Neural progenitor cell (in vitro differentiated cells): ENCODE data around the gene DIAPH2. TPM values are rescaled to one million over a fixed set of nuclear protein-coding genes. Genes with fewer than 3 reads are reported as not detected.

Source experiments
- DNase-seq: peaks from one replicate; pipeline ENCODE4 v3.0.0-alpha.2; 2016; ENCODE audit warnings: low spot score
- H2AFZ ChIP-seq: fragments of 200-600 bp; sonication (generic); replicated peaks from 2 replicates; pipeline ENCODE4 v1.6.1; 2016; ENCODE audit warnings: antibody characterized with exemption
- H3F3A ChIP-seq: fragments of 200-600 bp; sonication (generic); 2 replicates; pipeline ENCODE4 v1.6.1; 2016; ENCODE audit warnings: antibody characterized with exemption, low read depth
- H3K27ac ChIP-seq: fragments of 200-600 bp; sonication (generic); 2 replicates; pipeline ENCODE4 v1.5.1; 2016; ENCODE audit warnings: mild to moderate bottlenecking
- H3K27me3 ChIP-seq: fragments of 200-600 bp; sonication (generic); 2 replicates; pipeline ENCODE4 v1.6.1; 2016; ENCODE audit warnings: mild to moderate bottlenecking, moderate library complexity
- H3K36me3 ChIP-seq: fragments of 200-600 bp; sonication (generic); 2 replicates; pipeline ENCODE4 v1.5.1; 2016
- H3K4me1 ChIP-seq: fragments of 200-600 bp; sonication (generic); 2 replicates; pipeline ENCODE4 v1.6.1; 2016; ENCODE audit warnings: mixed run types
- H3K4me2 ChIP-seq: fragments of 200-600 bp; sonication (generic); 2 replicates; pipeline ENCODE4 v1.6.1; 2016
- H3K4me3 ChIP-seq: fragments of 200-600 bp; sonication (generic); 2 replicates; pipeline ENCODE4 v1.5.1; 2016
- H3K79me2 ChIP-seq: fragments of 200-600 bp; sonication (generic); 2 replicates; pipeline ENCODE4 v1.6.1; 2016; ENCODE audit warnings: low read depth
- H3K9ac ChIP-seq: fragments of 200-600 bp; sonication (generic); 2 replicates; pipeline ENCODE4 v1.6.1; 2016
- H3K9me3 ChIP-seq: fragments of 200-600 bp; sonication (generic); 2 replicates; pipeline ENCODE4 v1.5.1; 2016; ENCODE audit warnings: low read depth
- H4K20me1 ChIP-seq: fragments of 200-600 bp; sonication (generic); 2 replicates; pipeline ENCODE4 v1.6.1; 2016; ENCODE audit warnings: low read depth
- H3K27ac Mint-ChIP-seq: 3 replicates; pipeline ENCODE4 v1.8.0; 2021; ENCODE audit warnings: mixed read lengths
- H3K27me3 Mint-ChIP-seq: 2 replicates; pipeline ENCODE4 v1.8.0; 2022; ENCODE audit warnings: low read depth, mild to moderate bottlenecking, inconsistent platforms, moderate library complexity, mixed read lengths; ENCODE audit not compliant: insufficient read depth
- H3K36me3 Mint-ChIP-seq: 3 replicates; pipeline ENCODE4 v1.8.0; 2021; ENCODE audit warnings: mixed read lengths
- H3K4me1 Mint-ChIP-seq: 3 replicates; pipeline ENCODE4 v1.8.0; 2021; ENCODE audit warnings: mixed read lengths
- H3K4me3 Mint-ChIP-seq: 3 replicates; pipeline ENCODE4 v1.8.0; 2021; ENCODE audit warnings: mild to moderate bottlenecking, moderate library complexity, mixed read lengths
- H3K9me3 Mint-ChIP-seq: 3 replicates; pipeline ENCODE4 v1.8.0; 2020; ENCODE audit warnings: mixed read lengths
- EZH2 ChIP-seq: fragments of 200-600 bp; sonication (generic); IDR thresholded peaks from 2 replicates; pipeline ENCODE4 v1.6.1; 2017; ENCODE audit warnings: antibody characterized with exemption, mild to moderate bottlenecking, moderate library complexity
- EZH2phosphoT487 ChIP-seq: fragments of 200-600 bp; sonication (generic); IDR thresholded peaks from 2 replicates; pipeline ENCODE4 v1.6.1; 2017; ENCODE audit warnings: antibody characterized with exemption
- total RNA-seq: library from RNA; depleted of rRNA; stranded (reverse); fragments of >200 nt; gene quantifications from 2 replicates; pipeline ENCODE4 v1.2.3, GENCODE V29; 2015; ENCODE audit warnings: low replicate concordance
- TF ChIP-seq, protein P1 (sequence below): fragments of 200-600 bp; sonication (generic); IDR thresholded peaks from 2 replicates; pipeline ENCODE4 v1.5.1; 2017; ENCODE audit warnings: antibody characterized with exemption, mild to moderate bottlenecking

DIAPH2 gene
- total RNA-seq, 1 donor from 2014 or later, result 24.0 TPM

- Histone ChIP-seq H3K9ac (no peak overlapping the region), H3K79me2 (no peaks in the 10 kb centered on the region), H3K36me3 (no peaks in the 10 kb centered on the region), H3K27ac (no peak overlapping the region), H2AFZ (no peak overlapping the region), H3K9me3 (no peaks in the 10 kb centered on the region), H3F3A (no peaks in the 10 kb centered on the region), H3K4me1 (no peaks in the 10 kb centered on the region), H3K4me3 (no peak overlapping the region), H3K27me3 (no peaks in the 10 kb centered on the region), H3K4me2 (no peak overlapping the region), H4K20me1 (no peaks in the 10 kb centered on the region)
- Mint-ChIP-seq H3K27ac (no peak overlapping the region), H3K4me1 (no peaks in the 10 kb centered on the region), H3K36me3 (no peaks in the 10 kb centered on the region), H3K4me3 (no peak overlapping the region), H3K27me3 (no peaks in the 10 kb centered on the region), H3K9me3 (no peaks in the 10 kb centered on the region)
- no peak for DNase-seq
- TF ChIP-seq, protein P1, sequence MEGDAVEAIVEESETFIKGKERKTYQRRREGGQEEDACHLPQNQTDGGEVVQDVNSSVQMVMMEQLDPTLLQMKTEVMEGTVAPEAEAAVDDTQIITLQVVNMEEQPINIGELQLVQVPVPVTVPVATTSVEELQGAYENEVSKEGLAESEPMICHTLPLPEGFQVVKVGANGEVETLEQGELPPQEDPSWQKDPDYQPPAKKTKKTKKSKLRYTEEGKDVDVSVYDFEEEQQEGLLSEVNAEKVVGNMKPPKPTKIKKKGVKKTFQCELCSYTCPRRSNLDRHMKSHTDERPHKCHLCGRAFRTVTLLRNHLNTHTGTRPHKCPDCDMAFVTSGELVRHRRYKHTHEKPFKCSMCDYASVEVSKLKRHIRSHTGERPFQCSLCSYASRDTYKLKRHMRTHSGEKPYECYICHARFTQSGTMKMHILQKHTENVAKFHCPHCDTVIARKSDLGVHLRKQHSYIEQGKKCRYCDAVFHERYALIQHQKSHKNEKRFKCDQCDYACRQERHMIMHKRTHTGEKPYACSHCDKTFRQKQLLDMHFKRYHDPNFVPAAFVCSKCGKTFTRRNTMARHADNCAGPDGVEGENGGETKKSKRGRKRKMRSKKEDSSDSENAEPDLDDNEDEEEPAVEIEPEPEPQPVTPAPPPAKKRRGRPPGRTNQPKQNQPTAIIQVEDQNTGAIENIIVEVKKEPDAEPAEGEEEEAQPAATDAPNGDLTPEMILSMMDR, result no peak
- TF ChIP-seq EZH2phosphoT487 (no peak), EZH2 (no peak)
Measured at GRCh38 chrX:96861218-96861617, 176.6 kb downstream of the DIAPH2 start.

DNA sequence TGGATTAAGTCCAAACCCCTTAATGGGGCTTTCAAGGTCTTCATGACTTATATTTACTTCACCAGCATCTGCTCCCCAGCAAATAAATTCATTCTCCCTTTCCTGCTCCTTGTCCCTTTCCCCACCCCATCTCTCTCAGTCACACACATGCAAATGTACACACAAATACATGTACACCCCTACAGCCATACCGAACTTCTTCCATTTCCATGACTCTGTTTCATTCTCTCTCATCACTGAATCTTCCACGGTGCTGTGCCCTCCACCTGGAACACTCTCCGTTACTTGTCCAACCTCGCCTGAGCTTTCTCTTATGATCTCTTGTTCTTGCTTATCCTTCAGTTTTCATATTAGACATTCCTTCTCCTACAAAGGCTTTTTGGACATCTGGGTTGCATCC, 177.0 kb downstream of the DIAPH2 start:
- Histone ChIP-seq H3K4me1 (no peaks in the 10 kb centered on the region), H2AFZ (no peak overlapping the region), H3K4me2 (no peak overlapping the region), H3K27ac (no peak overlapping the region), H3K9me3 (no peaks in the 10 kb centered on the region), H3K36me3 (no peaks in the 10 kb centered on the region), H4K20me1 (no peaks in the 10 kb centered on the region), H3F3A (no peaks in the 10 kb centered on the region), H3K9ac (no peak overlapping the region), H3K27me3 (no peaks in the 10 kb centered on the region), H3K4me3 (no peak overlapping the region), H3K79me2 (no peaks in the 10 kb centered on the region)
- Mint-ChIP-seq H3K9me3 (no peaks in the 10 kb centered on the region), H3K36me3 (no peaks in the 10 kb centered on the region), H3K27me3 (no peaks in the 10 kb centered on the region), H3K4me1 (no peaks in the 10 kb centered on the region), H3K27ac (no peak overlapping the region), H3K4me3 (no peak overlapping the region)
- no peak for DNase-seq
- TF ChIP-seq EZH2phosphoT487 (no peak), EZH2 (no peak)

DNA sequence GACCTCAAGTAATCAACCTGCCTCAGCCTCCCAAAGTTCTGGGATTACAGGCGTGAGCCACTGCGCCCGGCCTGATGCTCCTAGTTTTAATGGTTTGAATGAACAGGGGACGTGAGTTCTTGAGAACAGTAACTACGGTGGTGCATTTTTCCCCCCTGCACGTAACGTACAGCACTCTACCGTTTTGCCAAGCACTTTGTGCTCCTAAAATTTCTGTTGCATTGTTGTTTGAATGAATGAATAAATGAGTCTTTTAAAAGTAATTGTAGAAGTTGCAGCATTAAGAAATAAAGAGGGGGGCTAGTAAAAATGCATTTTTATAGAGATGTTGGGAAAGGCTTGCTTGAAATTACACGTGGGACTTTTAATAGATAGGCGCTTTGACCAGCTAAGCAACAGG, 199.0 kb downstream of the DIAPH2 start, which contains the start of gene RPA4:
RPA4 (plus strand) TSS at position 301 of the 400 bp plus-strand sequence. CDS start 403 bp downstream, outside the sequence.
- peaks cover 4% of the 10 kb centered on the region for H3K9me3 ChIP-seq
- TF ChIP-seq, protein P1, result no peak
- TF ChIP-seq EZH2 (no peak), EZH2phosphoT487 (no peak)
- H3K4me3 Mint-ChIP-seq, result no peak within 1 kb of the TSS
- no peaks in the 10 kb centered on the region for H3K27me3 ChIP-seq
- H3K9ac ChIP-seq, result no peak within 1 kb of the TSS
- no peaks in the 10 kb centered on the region for H4K20me1 ChIP-seq
- DNase-seq, result no peak
- no peaks in the 10 kb centered on the region for H3K4me1 ChIP-seq
- H3K4me1 Mint-ChIP-seq, result peaks cover 6% of the 10 kb centered on the region
- no peaks in the 10 kb centered on the region for H3K79me2 ChIP-seq
- peaks cover 2% of the 10 kb centered on the region for H3K9me3 Mint-ChIP-seq
- peaks cover 8% of the 10 kb centered on the region for H3K36me3 Mint-ChIP-seq
- no peak within 1 kb of the TSS for H3K4me2 ChIP-seq
- no peak within 1 kb of the TSS for H3K4me3 ChIP-seq
- H3K36me3 ChIP-seq, result no peaks in the 10 kb centered on the region
- no peaks in the 10 kb centered on the region for H3F3A ChIP-seq
- H2AFZ ChIP-seq, result no peak within 1 kb of the TSS
- H3K27ac ChIP-seq, result no peak within 1 kb of the TSS
- H3K27ac Mint-ChIP-seq, result peak within 1 kb of the TSS; percentile 58
- H3K27me3 Mint-ChIP-seq, result no peaks in the 10 kb centered on the region

DNA sequence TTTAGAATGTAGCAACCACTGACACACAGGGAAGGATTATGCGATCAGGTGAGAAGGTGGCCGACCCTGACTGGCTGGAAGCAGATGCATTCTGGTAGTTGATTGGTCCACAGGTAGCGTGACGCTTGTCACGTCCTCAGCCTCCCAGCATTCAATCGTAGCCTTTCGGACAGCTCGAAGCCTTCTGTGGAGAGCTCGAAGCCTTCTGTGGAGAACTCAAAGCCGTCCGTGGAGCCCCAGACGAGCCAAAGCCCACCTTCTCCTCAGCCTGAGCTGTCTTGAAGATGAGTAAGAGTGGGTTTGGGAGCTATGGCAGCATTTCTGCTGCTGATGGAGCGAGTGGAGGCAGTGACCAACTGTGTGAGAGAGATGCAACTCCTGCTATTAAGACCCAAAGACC, 199.4 kb downstream of the DIAPH2 start:
- Histone ChIP-seq H3K4me3 (no peak overlapping the region), H3K9ac (no peak overlapping the region), H3K27me3 (no peaks in the 10 kb centered on the region)

More for the DNA sequence above, 199.4 kb downstream of the DIAPH2 start:
- Mint-ChIP-seq H3K4me3 (no peak overlapping the region), H3K27me3 (no peaks in the 10 kb centered on the region), H3K4me1 (peaks cover 6% of the 10 kb centered on the region), H3K9me3 (peaks cover 2% of the 10 kb centered on the region), H3K36me3 (peaks cover 8% of the 10 kb centered on the region), H3K27ac (no peak overlapping the region)
- no peak overlapping the region for H3K4me2 ChIP-seq
- no peaks in the 10 kb centered on the region for H3K4me1 ChIP-seq
- H3K79me2 ChIP-seq, result no peaks in the 10 kb centered on the region
- DNase-seq, result no peak
- no peak overlapping the region for H3K27ac ChIP-seq
- H3K9me3 ChIP-seq, result peaks cover 4% of the 10 kb centered on the region
- H4K20me1 ChIP-seq, result no peaks in the 10 kb centered on the region
- no peak overlapping the region for H2AFZ ChIP-seq
- no peaks in the 10 kb centered on the region for H3F3A ChIP-seq
- TF ChIP-seq, protein P1, result no peak
- TF ChIP-seq EZH2phosphoT487, result no peak
- TF ChIP-seq EZH2, result no peak
- H3K36me3 ChIP-seq, result no peaks in the 10 kb centered on the region
